Kidney (tissue), 14 donors: Measurements from ENCODE around the gene ANKRD60. TPM values are rescaled to one million over a fixed set of nuclear protein-coding genes. Genes with fewer than 3 reads are reported as not detected.

ENCODE experiments used
- DNase-seq, 5 donors: peaks; one replicate each; pipeline ENCODE4 v3.0.0-alpha.2; 2013 to 2020
- FAIRE-seq: peaks from 2 replicates; lab custom pipeline; 2012; peaks lifted over from hg19 to GRCh38; lab: Jason Lieb, UNC
- H3K27ac ChIP-seq, 2 donors: one replicate each; pipeline ENCODE4 v1.7.0; 2013; ENCODE audit warnings: low read depth in 2 of 2, low read length in 2 of 2, inconsistent platforms in 1 of 2
- H3K27me3 ChIP-seq: one replicate; pipeline ENCODE4 v1.7.1; 2013; ENCODE audit warnings: low read length, inconsistent platforms; ENCODE audit not compliant: control insufficient read depth, insufficient read depth
- H3K36me3 ChIP-seq, 3 donors: one replicate each; pipeline versions ENCODE4 v1.7.0 to v1.7.1; 2013; ENCODE audit warnings: low read length in 3 of 3, control low read depth in 1 of 3, inconsistent platforms in 1 of 3; ENCODE audit not compliant: insufficient read depth in 3 of 3, control insufficient read depth in 2 of 3
- H3K4me1 ChIP-seq, 3 donors: one replicate each; pipeline versions ENCODE4 v1.7.0 to v1.7.1; 2013; ENCODE audit warnings: low read length in 3 of 3, inconsistent platforms in 1 of 3, low read depth in 1 of 3; ENCODE audit not compliant: control insufficient read depth in 2 of 3, insufficient read depth in 2 of 3
- H3K4me3 ChIP-seq, 3 donors: one replicate each; pipeline versions ENCODE4 v1.7.0 to v1.8.1; 2013; ENCODE audit warnings: low read length in 3 of 3, control low read depth in 1 of 3, inconsistent platforms in 1 of 3
- H3K9ac ChIP-seq, 3 donors: one replicate each; pipeline versions ENCODE4 v1.7.0 to v1.7.1; 2013; ENCODE audit warnings: low read length in 3 of 3, control low read depth in 1 of 3, inconsistent platforms in 1 of 3
- H3K9me3 ChIP-seq, 3 donors: one replicate each; pipeline versions ENCODE4 v1.7.0 to v1.7.1; 2013; ENCODE audit warnings: low read length in 3 of 3, control low read depth in 1 of 3, inconsistent platforms in 1 of 3; ENCODE audit not compliant: control insufficient read depth in 2 of 3, insufficient read depth in 1 of 3
- intact Hi-C: fragments of 100-400 bp; cut with DNase I; formaldehyde crosslinking; loops from one replicate; pipeline ENCODE4 v1.11.1; 2022
- polyA plus RNA-seq: library from polyadenylated mRNA; stranded (reverse); fragments of 350-450 nt; fragmentation: Illumina TruSeq; extraction: RNeasy Lipid Tissue Mini Kit (QIAGEN cat#74804); gene quantifications from one replicate; pipeline ENCODE4 v1.2.3, GENCODE V29; 2014; ENCODE audit warnings: low read depth, low replicate concordance; ENCODE audit not compliant: insufficient read depth
- total RNA-seq: library from RNA; stranded (reverse); fragmentation: NEBNext Ultra II Directional; extraction: Animal tissue kit (Norgen Biotek cat#: 25700); gene quantifications from one replicate; pipeline ENCODE4 v1.2.1, GENCODE V29; 2021
- TF ChIP-seq, protein P1 (sequence below): IDR thresholded peaks from 3 replicates; pipeline ENCODE4 v1.5.1; 2012; ENCODE audit warnings: mild to moderate bottlenecking, moderate library complexity, borderline replicate concordance; ENCODE audit not compliant: insufficient read depth; ENCODE audit errors: extremely low read depth
- donor health status: control.
- donor health status: control.
- donor health status: control.
- donor health status: control.
- donor health status: control.
- donor health status: DM: yes; HTN: yes; CAD: no.
- donor health status: Normal renal cell carcinoma (clear cell type).

ANKRD60 gene
- total and polyA plus RNA-seq, 2 donors from 2014 or later: not detected

- Histone ChIP-seq H3K27me3 (peaks cover 2% of the 10 kb centered on the region), H3K36me3 (no peaks in the 10 kb centered on the region), H3K27ac (no peak overlapping the region), H3K9me3 (no peaks in the 10 kb centered on the region), H3K4me3 (no peak overlapping the region), H3K9ac (no peak overlapping the region), H3K4me1 (peaks cover 0 to 4% (median 2%) of the 10 kb centered on the region in 3 donors)
- intact Hi-C loops: loop anchor here (10.0 kb wide), 1 partner anchor 529 kb away; no protein-coding TSS in a partner anchor
- no peak for FAIRE-seq
- TF ChIP-seq, protein P1, sequence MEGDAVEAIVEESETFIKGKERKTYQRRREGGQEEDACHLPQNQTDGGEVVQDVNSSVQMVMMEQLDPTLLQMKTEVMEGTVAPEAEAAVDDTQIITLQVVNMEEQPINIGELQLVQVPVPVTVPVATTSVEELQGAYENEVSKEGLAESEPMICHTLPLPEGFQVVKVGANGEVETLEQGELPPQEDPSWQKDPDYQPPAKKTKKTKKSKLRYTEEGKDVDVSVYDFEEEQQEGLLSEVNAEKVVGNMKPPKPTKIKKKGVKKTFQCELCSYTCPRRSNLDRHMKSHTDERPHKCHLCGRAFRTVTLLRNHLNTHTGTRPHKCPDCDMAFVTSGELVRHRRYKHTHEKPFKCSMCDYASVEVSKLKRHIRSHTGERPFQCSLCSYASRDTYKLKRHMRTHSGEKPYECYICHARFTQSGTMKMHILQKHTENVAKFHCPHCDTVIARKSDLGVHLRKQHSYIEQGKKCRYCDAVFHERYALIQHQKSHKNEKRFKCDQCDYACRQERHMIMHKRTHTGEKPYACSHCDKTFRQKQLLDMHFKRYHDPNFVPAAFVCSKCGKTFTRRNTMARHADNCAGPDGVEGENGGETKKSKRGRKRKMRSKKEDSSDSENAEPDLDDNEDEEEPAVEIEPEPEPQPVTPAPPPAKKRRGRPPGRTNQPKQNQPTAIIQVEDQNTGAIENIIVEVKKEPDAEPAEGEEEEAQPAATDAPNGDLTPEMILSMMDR: no peak
- peak in 1 of 5 donors; percentile 52 for DNase-seq
Observed at GRCh38 chr20:58184063-58184462, 44.4 kb downstream of the ANKRD60 start.

DNA sequence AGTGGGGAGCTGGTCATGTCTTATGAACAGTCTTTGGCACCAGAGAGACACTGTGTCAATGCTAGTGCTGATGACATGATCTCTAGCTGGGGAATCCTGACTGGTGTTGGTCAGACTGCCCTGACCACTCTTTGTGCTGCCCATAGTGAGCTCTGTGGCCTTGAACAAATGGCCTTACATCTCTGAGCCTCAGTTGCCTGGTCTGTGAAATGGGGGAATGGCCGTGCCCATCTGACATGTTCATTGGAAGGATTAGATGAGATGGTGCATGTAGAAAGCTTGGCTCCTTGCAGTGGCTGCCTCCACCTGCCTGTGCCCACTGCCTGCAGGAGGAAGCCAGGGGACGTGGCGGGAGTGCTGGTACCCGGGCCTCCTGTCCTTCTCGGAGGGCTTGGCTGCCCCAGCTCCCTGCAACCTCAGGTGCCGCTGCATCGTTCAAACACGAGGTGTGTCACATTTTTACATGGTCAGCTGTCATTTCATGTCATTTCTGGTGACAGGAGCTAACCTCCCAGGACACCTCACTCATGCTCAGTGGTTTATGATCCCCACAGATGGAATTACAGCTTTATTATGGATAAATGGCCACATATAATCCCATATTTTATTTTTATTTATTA lies 45.8 kb downstream of the ANKRD60 start:
- Histone ChIP-seq H3K36me3 (no peaks in the 10 kb centered on the region), H3K9ac (no peak overlapping the region), H3K27me3 (peaks cover 2% of the 10 kb centered on the region), H3K9me3 (no peaks in the 10 kb centered on the region), H3K27ac (no peak overlapping the region), H3K4me1 (peaks cover 0 to 5% (median 2%) of the 10 kb centered on the region in 3 donors), H3K4me3 (no peak overlapping the region)
- peak in 1 of 5 donors; percentile 48 for DNase-seq
- TF ChIP-seq, protein P1: no peak
- no peak for FAIRE-seq
- intact Hi-C loops: loop anchor here (10.0 kb wide), 1 partner anchor 528 kb away; no protein-coding TSS in a partner anchor

- FAIRE-seq: no peak
- Histone ChIP-seq H3K27me3 (peaks cover 2% of the 10 kb centered on the region), H3K27ac (no peak overlapping the region), H3K9ac (no peak overlapping the region), H3K4me3 (peak overlapping the region in 2 of 3 donors; percentile 7 to 46), H3K4me1 (peaks cover 0 to 7% (median 5%) of the 10 kb centered on the region in 3 donors), H3K9me3 (no peaks in the 10 kb centered on the region), H3K36me3 (no peaks in the 10 kb centered on the region)
- DNase-seq: peak; percentile 62 to 80 (median 78)
- intact Hi-C loops: loop anchor here (10.0 kb wide), 1 partner anchor 525 kb away; no protein-coding TSS in a partner anchor
- TF ChIP-seq, protein P1: peak; percentile 91
Observed at GRCh38 chr20:58179432-58180099, 48.9 kb downstream of the ANKRD60 start.
